Osteoblast (primary cell): ENCODE measurements around the gene GFPT1. TPM values are rescaled to one million over a fixed set of nuclear protein-coding genes. Genes with fewer than 3 reads are reported as not detected.

Experiments
- DNase-seq: peaks from one replicate; pipeline ENCODE4 v3.0.0; 2011; ENCODE audit warnings: low spot score, mixed read lengths; ENCODE audit not compliant: insufficient read length; ENCODE audit errors: missing footprints
- H2AFZ ChIP-seq: 2 replicates; pipeline ENCODE4 v1.6.0; 2011; ENCODE audit warnings: mild to moderate bottlenecking, low read length
- H3K27ac ChIP-seq: 2 replicates; pipeline ENCODE4 v1.5.1; 2011; ENCODE audit warnings: mild to moderate bottlenecking, low read depth, low read length, moderate library complexity
- H3K27me3 ChIP-seq: 2 replicates; pipeline ENCODE4 v1.6.0; 2012; ENCODE audit warnings: mild to moderate bottlenecking, control low read depth, inconsistent platforms, low read length, moderate library complexity; ENCODE audit not compliant: insufficient read depth
- H3K36me3 ChIP-seq: 2 replicates; pipeline ENCODE4 v1.5.1; 2011; ENCODE audit warnings: mild to moderate bottlenecking, low read length, control low read depth, moderate library complexity; ENCODE audit not compliant: insufficient read depth
- H3K4me1 ChIP-seq: 2 replicates; pipeline ENCODE4 v1.5.1; 2011; ENCODE audit warnings: mild to moderate bottlenecking, low read length, control low read depth, moderate library complexity; ENCODE audit not compliant: insufficient read depth
- H3K4me2 ChIP-seq: 2 replicates; pipeline ENCODE4 v1.6.0; 2011; ENCODE audit warnings: mild to moderate bottlenecking, low read length; ENCODE audit not compliant: insufficient read depth
- H3K4me3 ChIP-seq: fragments of 200-600 bp; sonication (generic); 3 replicates; pipeline ENCODE4 v1.5.1; 2012; ENCODE audit warnings: mild to moderate bottlenecking, low read length, inconsistent platforms; ENCODE audit not compliant: insufficient read depth
- H3K79me2 ChIP-seq: 2 replicates; pipeline ENCODE4 v1.6.0; 2012; ENCODE audit warnings: mild to moderate bottlenecking, low read length, control low read depth, inconsistent platforms; ENCODE audit not compliant: insufficient read depth
- H3K9me3 ChIP-seq: 2 replicates; pipeline ENCODE4 v1.5.1; 2011; ENCODE audit warnings: low read depth, low read length, control low read depth
- H4K20me1 ChIP-seq: 2 replicates; pipeline ENCODE4 v1.6.0; 2012; ENCODE audit warnings: mild to moderate bottlenecking, low read length, control low read depth; ENCODE audit not compliant: insufficient read depth
- total RNA-seq: library from RNA; depleted of rRNA; stranded (reverse); fragments of >200 nt; gene quantifications from 2 replicates; pipeline ENCODE4 v1.2.3, GENCODE V29; 2012
- TF ChIP-seq, protein P1 (sequence below): IDR thresholded peaks from 2 replicates; pipeline ENCODE4 v1.5.1; 2011; ENCODE audit warnings: mild to moderate bottlenecking, low read depth, low read length, moderate library complexity; ENCODE audit errors: extremely low read depth

Gene GFPT1
- total RNA-seq, 1 donor, result 64.4 TPM

GRCh38 chr2:69300650-69301049 lies 86.4 kb downstream of the GFPT1 start:
- DNase-seq, result no peak

GRCh38 chr2:69299772-69300516 lies 87.1 kb downstream of the GFPT1 start:
- Histone ChIP-seq H3K79me2 (no peaks in the 10 kb centered on the region), H2AFZ (no peak overlapping the region), H3K36me3 (no peaks in the 10 kb centered on the region), H4K20me1 (no peaks in the 10 kb centered on the region), H3K27me3 (no peaks in the 10 kb centered on the region), H3K4me3 (no peak overlapping the region), H3K27ac (peak overlapping the region; percentile 97), H3K4me2 (no peak overlapping the region), H3K4me1 (peaks cover 32% of the 10 kb centered on the region), H3K9me3 (peaks cover 2% of the 10 kb centered on the region)
- peak; percentile 77 for DNase-seq
- TF ChIP-seq, protein P1, sequence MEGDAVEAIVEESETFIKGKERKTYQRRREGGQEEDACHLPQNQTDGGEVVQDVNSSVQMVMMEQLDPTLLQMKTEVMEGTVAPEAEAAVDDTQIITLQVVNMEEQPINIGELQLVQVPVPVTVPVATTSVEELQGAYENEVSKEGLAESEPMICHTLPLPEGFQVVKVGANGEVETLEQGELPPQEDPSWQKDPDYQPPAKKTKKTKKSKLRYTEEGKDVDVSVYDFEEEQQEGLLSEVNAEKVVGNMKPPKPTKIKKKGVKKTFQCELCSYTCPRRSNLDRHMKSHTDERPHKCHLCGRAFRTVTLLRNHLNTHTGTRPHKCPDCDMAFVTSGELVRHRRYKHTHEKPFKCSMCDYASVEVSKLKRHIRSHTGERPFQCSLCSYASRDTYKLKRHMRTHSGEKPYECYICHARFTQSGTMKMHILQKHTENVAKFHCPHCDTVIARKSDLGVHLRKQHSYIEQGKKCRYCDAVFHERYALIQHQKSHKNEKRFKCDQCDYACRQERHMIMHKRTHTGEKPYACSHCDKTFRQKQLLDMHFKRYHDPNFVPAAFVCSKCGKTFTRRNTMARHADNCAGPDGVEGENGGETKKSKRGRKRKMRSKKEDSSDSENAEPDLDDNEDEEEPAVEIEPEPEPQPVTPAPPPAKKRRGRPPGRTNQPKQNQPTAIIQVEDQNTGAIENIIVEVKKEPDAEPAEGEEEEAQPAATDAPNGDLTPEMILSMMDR, result no peak

More at GRCh38 chr2:69300650-69301049, 86.4 kb downstream of the GFPT1 start:
- H3K4me1 ChIP-seq, result peaks cover 32% of the 10 kb centered on the region
- no peak overlapping the region for H3K4me2 ChIP-seq
- H3K79me2 ChIP-seq, result no peaks in the 10 kb centered on the region
- no peaks in the 10 kb centered on the region for H3K27me3 ChIP-seq
- no peaks in the 10 kb centered on the region for H3K36me3 ChIP-seq
- TF ChIP-seq, protein P1, result no peak
- no peak overlapping the region for H3K4me3 ChIP-seq
- peaks cover 2% of the 10 kb centered on the region for H3K9me3 ChIP-seq
- no peak overlapping the region for H3K27ac ChIP-seq
- H2AFZ ChIP-seq, result no peak overlapping the region
- no peaks in the 10 kb centered on the region for H4K20me1 ChIP-seq

DNA sequence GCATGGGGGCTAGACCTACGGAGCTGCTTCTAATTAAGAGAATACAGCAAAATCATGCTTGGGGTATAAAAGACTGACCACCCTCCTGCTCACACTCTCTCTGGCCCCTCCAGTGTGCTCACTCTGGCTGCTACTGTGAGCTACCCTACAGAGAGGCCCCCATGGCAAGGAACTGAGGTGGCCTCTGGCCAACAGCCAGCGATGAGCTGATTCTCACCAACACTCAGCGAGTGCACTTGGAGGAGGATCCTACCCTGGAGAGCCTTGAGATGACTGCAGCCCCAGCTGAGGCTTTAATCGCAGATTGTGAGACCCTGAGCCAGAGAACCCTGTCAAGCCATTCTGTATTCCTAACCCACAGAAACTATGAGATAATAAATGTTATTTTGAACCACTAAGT lies 88.2 kb downstream of the GFPT1 start:
- H3K4me3 ChIP-seq, result peak overlapping the region; percentile 26
- H3K36me3 ChIP-seq, result no peaks in the 10 kb centered on the region
- peak overlapping the region; percentile 51 for H3K4me2 ChIP-seq
- peak; percentile 65 for DNase-seq
- peak overlapping the region; percentile 97 for H3K27ac ChIP-seq
- peak overlapping the region; percentile 13 for H2AFZ ChIP-seq
- H3K79me2 ChIP-seq, result no peaks in the 10 kb centered on the region
- peaks cover under 1% of the 10 kb centered on the region for H3K9me3 ChIP-seq
- H3K27me3 ChIP-seq, result no peaks in the 10 kb centered on the region
- H3K4me1 ChIP-seq, result peaks cover 32% of the 10 kb centered on the region
- TF ChIP-seq, protein P1, result no peak
- no peaks in the 10 kb centered on the region for H4K20me1 ChIP-seq

GRCh38 chr2:69298261-69298660 lies 88.8 kb downstream of the GFPT1 start:
- H4K20me1 ChIP-seq, result no peaks in the 10 kb centered on the region
- H3K4me3 ChIP-seq, result peak overlapping the region; percentile 26
- TF ChIP-seq, protein P1, result no peak
- no peaks in the 10 kb centered on the region for H3K27me3 ChIP-seq
- H3K36me3 ChIP-seq, result no peaks in the 10 kb centered on the region
- H3K4me2 ChIP-seq, result peak overlapping the region; percentile 51
- H3K4me1 ChIP-seq, result peaks cover 33% of the 10 kb centered on the region
- H2AFZ ChIP-seq, result peak overlapping the region; percentile 13
- H3K27ac ChIP-seq, result peak overlapping the region; percentile 97
- no peaks in the 10 kb centered on the region for H3K9me3 ChIP-seq
- H3K79me2 ChIP-seq, result no peaks in the 10 kb centered on the region
- DNase-seq, result peak; percentile 96
